A549 (cell line): ENCODE data around the gene OTOS. TPM values are rescaled to one million over a fixed set of nuclear protein-coding genes. Genes with fewer than 3 reads are reported as not detected.

Experiments
- ATAC-seq, 2 experiments: fragments of 200-7000 bp in 1 of 2; fragments of >200 bp in 1 of 2; cut with Nextera tagmentation in 1 of 2; cut with Tn5 transposase in 1 of 2; 3 replicates each; pipeline versions ENCODE4 v1.8.0 to v1.9.1; 2018 to 2020; ENCODE audit warnings: mild to moderate bottlenecking in 1 of 2, moderate library complexity in 1 of 2
- CTCF ChIA-PET: fragments of 300-600 bp; sonication (Branson Sonifier 250); formaldehyde crosslinking; extraction: SDS; loops from one replicate; lab custom pipeline; 2021; ENCODE audit warnings: antibody characterized with exemption, inconsistent platforms; lab: Yijun Ruan, JAX
- POLR2A ChIA-PET: fragments of 350-600 bp; formaldehyde crosslinking; extraction: SDS; loops from one replicate; lab custom pipeline; 2021; ENCODE audit warnings: antibody characterized with exemption, inconsistent platforms; lab: Yijun Ruan, JAX
- DNase-seq, 2 experiments: peaks; one replicate each; pipeline versions ENCODE4 v3.0.0 to v3.0.0-alpha.2; 2011 to 2016; ENCODE audit warnings: low read depth in 1 of 2, low spot score in 1 of 2
- FAIRE-seq: peaks from 2 replicates; lab custom pipeline; 2011; peaks lifted over from hg19 to GRCh38; lab: Jason Lieb, UNC
- H3K27ac ChIP-seq, 2 experiments: fragments of >200 bp; sonication (Bioruptor Twin); formaldehyde crosslinking; 3 replicates each; pipeline ENCODE4 v1.5.1; 2016 to 2017
- H3K4me1 ChIP-seq: fragments of >200 bp; sonication (Bioruptor Twin); formaldehyde crosslinking; 3 replicates; pipeline ENCODE4 v1.6.1; 2016
- H3K4me2 ChIP-seq: fragments of >200 bp; sonication (Bioruptor Twin); formaldehyde crosslinking; 3 replicates; pipeline ENCODE4 v1.6.1; 2016
- H3K4me3 ChIP-seq: fragments of >200 bp; sonication (Bioruptor Twin); formaldehyde crosslinking; 3 replicates; pipeline ENCODE4 v1.5.1; 2016
- H3K9me3 ChIP-seq: fragments of >200 bp; sonication (Bioruptor Twin); formaldehyde crosslinking; 3 replicates; pipeline ENCODE4 v1.6.1; 2016
- BCL3 ChIP-seq: fragments of >200 bp; sonication (Bioruptor Twin); formaldehyde crosslinking; IDR thresholded peaks from 3 replicates; pipeline ENCODE4 v1.6.1; 2016
- CBX2 ChIP-seq: fragments of 200-600 bp; sonication (generic); IDR thresholded peaks from 2 replicates; pipeline ENCODE4 v1.6.1; 2016; ENCODE audit warnings: low read depth, mild to moderate bottlenecking, borderline replicate concordance
- CBX8 ChIP-seq: fragments of 200-600 bp; sonication (generic); IDR thresholded peaks from 2 replicates; pipeline ENCODE4 v1.6.1; 2016
- FOSB ChIP-seq: fragments of 250-450 bp; sonication (Bioruptor Pico); IDR thresholded peaks from 2 replicates; pipeline ENCODE4 v1.5.0; 2020; ENCODE audit warnings: mild to moderate bottlenecking, moderate library complexity
- FOXS1 ChIP-seq: fragments of 250-450 bp; sonication (Bioruptor Pico); IDR thresholded peaks from 2 replicates; pipeline ENCODE4 v1.5.0; 2020; ENCODE audit warnings: mild to moderate bottlenecking, moderate library complexity
- HDAC2 ChIP-seq: fragments of 200-600 bp; sonication (generic); IDR thresholded peaks from 2 replicates; pipeline ENCODE4 v1.6.1; 2016
- HEYL ChIP-seq: fragments of 250-450 bp; sonication (Bioruptor Pico); IDR thresholded peaks from 2 replicates; pipeline ENCODE4 v1.8.0; 2021; ENCODE audit warnings: mild to moderate bottlenecking, moderate library complexity
- HOXA7 ChIP-seq: fragments of 250-450 bp; sonication (Bioruptor Pico); IDR thresholded peaks from 2 replicates; pipeline ENCODE4 v1.5.0; 2020; ENCODE audit warnings: mild to moderate bottlenecking, moderate library complexity
- JUN ChIP-seq, 2 experiments: fragments of >200 bp; sonication (Bioruptor Twin); formaldehyde crosslinking; IDR thresholded peaks; 2 replicates in 1 of 2; 3 replicates in 1 of 2; pipeline ENCODE4 v1.6.1; 2016 to 2017
- KDM1A ChIP-seq: fragments of 200-600 bp; sonication (generic); IDR thresholded peaks from 2 replicates; pipeline ENCODE4 v1.6.1; 2016; ENCODE audit warnings: low read depth, mild to moderate bottlenecking
- KDM5A ChIP-seq: fragments of 200-600 bp; sonication (generic); IDR thresholded peaks from 2 replicates; pipeline ENCODE4 v1.6.1; 2016; ENCODE audit warnings: antibody characterized with exemption, mild to moderate bottlenecking
- MAX ChIP-seq: IDR thresholded peaks from 2 replicates; pipeline ENCODE4 v1.6.1; 2012
- MAZ ChIP-seq: fragments of 150-350 bp; IDR thresholded peaks from 2 replicates; pipeline ENCODE4 v1.6.1; 2014; ENCODE audit warnings: antibody characterized with exemption, low read depth, low read length, borderline replicate concordance
- PHF8 ChIP-seq: fragments of 200-600 bp; sonication (generic); IDR thresholded peaks from 2 replicates; pipeline ENCODE4 v1.6.1; 2016; ENCODE audit warnings: low read depth, mild to moderate bottlenecking, antibody characterized with exemption, moderate library complexity, borderline replicate concordance
- POLR2A ChIP-seq: IDR thresholded peaks from 2 replicates; pipeline ENCODE4 v1.6.1; 2012; ENCODE audit warnings: mild to moderate bottlenecking, low read length
- RAD21 ChIP-seq, 2 experiments: fragments of >200 bp in 1 of 2; sonication (Bioruptor Twin) in 1 of 2; formaldehyde crosslinking in 1 of 2; IDR thresholded peaks in 1 of 2; conservative IDR thresholded peaks in 1 of 2; 2 replicates in 1 of 2; 3 replicates in 1 of 2; pipeline ENCODE4 v1.6.1; 2012 to 2018; ENCODE audit warnings: inconsistent platforms in 1 of 2
- RCOR1 ChIP-seq: fragments of 150-350 bp; IDR thresholded peaks from 2 replicates; pipeline ENCODE4 v1.6.1; 2014; ENCODE audit warnings: antibody characterized with exemption, low read length, low read depth
- RFX5 ChIP-seq: fragments of 450-650 bp; IDR thresholded peaks from 2 replicates; pipeline ENCODE4 v1.7.1; 2014; ENCODE audit warnings: antibody characterized with exemption, mild to moderate bottlenecking, moderate library complexity
- SMC3 ChIP-seq: fragments of >200 bp; sonication (Bioruptor Twin); formaldehyde crosslinking; IDR thresholded peaks from 3 replicates; pipeline ENCODE4 v1.6.1; 2018; ENCODE audit warnings: inconsistent platforms
- ZSCAN20 ChIP-seq: fragments of 250-450 bp; sonication (Bioruptor Pico); IDR thresholded peaks from 2 replicates; pipeline ENCODE4 v1.8.0; 2022; ENCODE audit warnings: mild to moderate bottlenecking, moderate library complexity
- WGBS: methylation state at CpG from one replicate; pipeline ENCODE4 v1.1.6; 2017; ENCODE audit errors: missing lambda C conversion rate; 5-methylcytosine and 5-hydroxymethylcytosine counted together
- polyA plus RNA-seq, 4 experiments: library from polyadenylated mRNA; depleted of rRNA in 3 of 4; stranded (reverse); fragments of >200 nt; fragmentation: RNase III in 1 of 4; extraction: RNeasy Plus Mini Kit Qiagen cat#74134 plus additional on column Dnase treatment in 1 of 4; gene quantifications; 2 replicates in 3 of 4; 3 replicates in 1 of 4; pipeline ENCODE4 v1.2.3, GENCODE V29; 2011 to 2017
- TF ChIP-seq, protein P1 (sequence below): fragments of >200 bp; sonication (Bioruptor Twin); formaldehyde crosslinking; IDR thresholded peaks from 3 replicates; pipeline ENCODE4 v1.5.1; 2016
- TF ChIP-seq, protein P2 (sequence below): IDR thresholded peaks from 2 replicates; pipeline ENCODE4 v1.6.1; 2012; ENCODE audit warnings: low read depth, borderline replicate concordance
- TF ChIP-seq, protein P3 (sequence below): fragments of >200 bp; sonication (Bioruptor Twin); formaldehyde crosslinking; IDR thresholded peaks from 2 replicates; pipeline ENCODE4 v1.6.1; 2016

The OTOS gene
- polyA plus RNA-seq, 2 of the 4 experiments (the other 2 are of a cell fraction): not detected

GRCh38 chr2:240136671-240137292 lies 3.7 kb downstream of the OTOS start:
- Histone ChIP-seq H3K4me1 (peaks cover 11% of the 10 kb centered on the region; the same call in 2 of the 3 replicates), H3K27ac (peak overlapping the region; percentile 84 to 93), H3K4me3 (peak overlapping the region; percentile 97), H3K4me2 (peak overlapping the region; percentile 88), H3K9me3 (no peaks in the 10 kb centered on the region)
- DNase-seq (no peak), ATAC-seq (peak in 1 of 2 experiments; percentile 9; a peak in 2 of 6 replicates), FAIRE-seq (no peak)
- TF ChIP-seq CBX8 (no peak), PHF8 (no peak; the same call in 1 of the 2 replicates), ZSCAN20 (CRISPR knock-in tag) (no peak), KDM1A (no peak), FOSB (no peak), MAZ (no peak), HEYL (no peak)
- TF ChIP-seq, protein P1, sequence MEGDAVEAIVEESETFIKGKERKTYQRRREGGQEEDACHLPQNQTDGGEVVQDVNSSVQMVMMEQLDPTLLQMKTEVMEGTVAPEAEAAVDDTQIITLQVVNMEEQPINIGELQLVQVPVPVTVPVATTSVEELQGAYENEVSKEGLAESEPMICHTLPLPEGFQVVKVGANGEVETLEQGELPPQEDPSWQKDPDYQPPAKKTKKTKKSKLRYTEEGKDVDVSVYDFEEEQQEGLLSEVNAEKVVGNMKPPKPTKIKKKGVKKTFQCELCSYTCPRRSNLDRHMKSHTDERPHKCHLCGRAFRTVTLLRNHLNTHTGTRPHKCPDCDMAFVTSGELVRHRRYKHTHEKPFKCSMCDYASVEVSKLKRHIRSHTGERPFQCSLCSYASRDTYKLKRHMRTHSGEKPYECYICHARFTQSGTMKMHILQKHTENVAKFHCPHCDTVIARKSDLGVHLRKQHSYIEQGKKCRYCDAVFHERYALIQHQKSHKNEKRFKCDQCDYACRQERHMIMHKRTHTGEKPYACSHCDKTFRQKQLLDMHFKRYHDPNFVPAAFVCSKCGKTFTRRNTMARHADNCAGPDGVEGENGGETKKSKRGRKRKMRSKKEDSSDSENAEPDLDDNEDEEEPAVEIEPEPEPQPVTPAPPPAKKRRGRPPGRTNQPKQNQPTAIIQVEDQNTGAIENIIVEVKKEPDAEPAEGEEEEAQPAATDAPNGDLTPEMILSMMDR: no peak
- TF ChIP-seq, protein P2, sequence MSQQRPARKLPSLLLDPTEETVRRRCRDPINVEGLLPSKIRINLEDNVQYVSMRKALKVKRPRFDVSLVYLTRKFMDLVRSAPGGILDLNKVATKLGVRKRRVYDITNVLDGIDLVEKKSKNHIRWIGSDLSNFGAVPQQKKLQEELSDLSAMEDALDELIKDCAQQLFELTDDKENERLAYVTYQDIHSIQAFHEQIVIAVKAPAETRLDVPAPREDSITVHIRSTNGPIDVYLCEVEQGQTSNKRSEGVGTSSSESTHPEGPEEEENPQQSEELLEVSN: no peak
- 43% methylated on average over 36 of the region's 36 CpGs for WGBS
- POLR2A ChIA-PET: no interaction called here
- CTCF ChIA-PET: no interaction called here

GRCh38 chr2:240136013-240136670 lies 4.3 kb downstream of the OTOS start, which contains the start of gene COPS9:
Gene COPS9, minus strand, starts transcription at chr2:240136305. Its CDS starts 21 bp downstream, at chr2:240136284.
- peak; percentile 85 to 89 for DNase-seq
- FAIRE-seq: no peak
- Histone ChIP-seq H3K4me1 (peaks cover 11% of the 10 kb centered on the region; the same call in 2 of the 3 replicates), H3K27ac (peak within 1 kb of the TSS; percentile 84 to 93), H3K4me3 (peak within 1 kb of the TSS; percentile 97), H3K9me3 (no peaks in the 10 kb centered on the region), H3K4me2 (peak within 1 kb of the TSS; percentile 88)
- under 1% methylated on average over 22 of the region's 79 CpGs for WGBS
- TF ChIP-seq CBX2 (no peak), MAX (peak; percentile 77), KDM5A (peak; percentile 45; the same call in 1 of the 2 replicates), HOXA7 (CRISPR knock-in tag) (no peak), FOXS1 (CRISPR knock-in tag) (no peak), JUN (IDR thresholded peaks at IDR 0.05) (peak; percentile 41 to 92; a peak in 3 of 5 replicates), MAZ (no peak), SMC3 (peak; percentile 15; the same call in 1 of the 3 replicates), RCOR1 (no peak), PHF8 (peak; percentile 72; the same call in 1 of the 2 replicates), HDAC2 (no peak), BCL3 (peak; percentile 96; the same call in 2 of the 3 replicates), RFX5 (no peak), POLR2A (peak; percentile 85), RAD21 (conservative IDR thresholded peaks at IDR 0.05 in 1 of 2, IDR thresholded peaks at IDR 0.05 in 1 of 2) (no peak)
- TF ChIP-seq, protein P3, sequence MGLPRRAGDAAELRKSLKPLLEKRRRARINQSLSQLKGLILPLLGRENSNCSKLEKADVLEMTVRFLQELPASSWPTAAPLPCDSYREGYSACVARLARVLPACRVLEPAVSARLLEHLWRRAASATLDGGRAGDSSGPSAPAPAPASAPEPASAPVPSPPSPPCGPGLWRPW: no peak
- TF ChIP-seq, protein P2: no peak
- POLR2A ChIA-PET: no interaction called here
- CTCF ChIA-PET: interaction anchor here (3.9 kb wide), 1 partner anchor 8 kb away, joined by 29 read pairs; no protein-coding TSS in a partner anchor
- peak; percentile 93 to 98 for ATAC-seq
